HG03460 (cell line): ENCODE results near the gene RRN3.
"Not testable (repeated sequence)": the region's sequence is repeated elsewhere in the genome, so short reads cannot be mapped to it uniquely, and the experiment has no call there.

ENCODE experiments used
- ATAC-seq: cut with Tn5 transposase; IDR thresholded peaks from one replicate; pipeline ENCODE4 v1.9.1; 2021; ENCODE audit not compliant: unreplicated experiment

Gene RRN3

DNA sequence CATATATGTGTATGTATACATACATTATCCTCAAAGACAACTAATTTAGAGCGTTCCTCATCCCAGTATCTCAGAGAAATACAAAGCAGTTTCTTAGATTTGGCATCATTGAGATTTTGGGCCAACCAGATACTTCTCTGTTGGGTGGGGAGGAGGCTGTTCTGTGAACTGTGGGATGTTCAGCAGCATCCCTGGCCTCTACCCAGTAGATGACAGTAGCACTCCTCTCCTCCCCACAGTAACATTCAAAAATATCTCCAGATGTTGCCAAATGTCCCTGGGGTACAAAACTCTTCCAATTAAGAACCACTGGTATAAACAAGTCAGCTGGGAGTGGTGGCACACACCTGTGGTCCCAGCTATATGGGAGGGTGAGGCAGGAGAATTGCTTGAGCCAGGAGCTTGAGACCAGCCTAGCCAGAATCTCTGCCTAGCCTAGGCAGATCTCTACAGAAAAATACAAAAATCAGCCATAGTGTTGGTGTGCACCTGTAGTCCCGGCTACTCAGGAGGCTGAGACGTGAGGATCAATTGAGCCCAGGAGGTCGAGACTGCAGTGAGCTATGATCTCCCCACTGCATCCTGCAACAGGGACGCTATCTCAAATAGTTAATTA, 6.4 kb upstream of the RRN3 start:
- not testable (repeated sequence) for ATAC-seq

DNA sequence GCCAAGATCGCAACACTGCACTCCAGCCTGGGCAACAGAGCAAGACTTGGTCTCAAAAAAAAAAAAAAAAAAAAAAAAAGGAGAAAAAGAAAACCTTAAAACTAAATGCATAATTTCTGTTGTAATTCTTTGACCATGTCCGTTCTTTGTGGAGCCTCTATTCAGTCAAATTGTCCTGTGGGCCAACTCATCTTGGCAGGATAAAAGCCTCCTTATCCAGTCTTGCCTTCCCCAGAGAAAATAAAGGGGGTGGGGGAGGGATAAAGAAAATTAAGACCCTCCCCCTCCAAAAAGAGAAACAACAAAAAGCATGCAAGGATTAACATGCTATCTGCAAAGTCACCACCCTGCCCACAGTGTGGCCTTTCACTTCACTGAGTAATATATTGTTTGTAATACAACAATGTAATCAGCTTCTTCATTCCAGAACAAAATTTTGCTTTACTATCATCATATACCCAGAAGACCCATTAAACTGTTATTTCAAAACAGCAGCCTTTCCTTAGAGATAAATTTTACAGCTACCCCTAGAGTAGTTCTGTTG, 5.4 kb upstream of the RRN3 start:
- not testable (repeated sequence) for ATAC-seq

DNA sequence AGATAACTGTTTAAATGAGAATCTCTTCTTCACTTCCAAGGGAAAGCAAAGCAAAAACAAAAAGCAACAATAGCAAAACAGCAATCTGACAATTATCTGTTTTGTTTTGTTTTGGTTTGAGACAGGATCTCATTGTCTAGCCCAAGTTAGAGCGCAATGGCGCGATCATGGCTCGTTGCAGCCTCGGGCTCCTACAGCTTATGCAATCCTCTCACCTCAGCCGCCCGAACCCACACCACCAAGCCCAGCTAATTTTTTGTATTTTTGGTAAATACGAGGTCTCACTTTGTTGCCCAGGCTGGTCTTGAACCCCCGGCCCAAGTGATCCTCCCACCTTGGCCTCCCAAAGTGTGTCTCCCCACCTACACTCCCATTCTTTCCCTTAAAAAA, 2.5 kb upstream of the RRN3 start:
- ATAC-seq: not testable (repeated sequence)

DNA sequence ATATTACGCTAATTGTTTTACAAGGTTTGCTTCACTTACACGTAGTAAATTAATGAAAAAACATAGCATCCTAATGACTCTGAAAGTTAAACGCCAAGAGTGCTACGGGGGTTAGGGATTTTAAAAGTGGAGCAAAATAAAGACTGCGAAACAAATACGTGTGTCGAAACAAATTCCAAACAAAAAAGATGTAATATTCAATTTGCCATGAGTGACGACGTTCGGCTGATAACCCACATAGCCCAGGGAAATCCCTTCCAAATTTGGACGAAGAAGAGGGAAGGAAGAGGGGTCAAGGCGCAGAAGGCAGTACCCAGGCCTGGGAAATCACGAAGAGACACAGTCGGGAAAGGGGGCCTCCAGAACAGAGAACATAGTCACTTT, 509 bp downstream of the RRN3 start:
- ATAC-seq: not testable (repeated sequence)

DNA sequence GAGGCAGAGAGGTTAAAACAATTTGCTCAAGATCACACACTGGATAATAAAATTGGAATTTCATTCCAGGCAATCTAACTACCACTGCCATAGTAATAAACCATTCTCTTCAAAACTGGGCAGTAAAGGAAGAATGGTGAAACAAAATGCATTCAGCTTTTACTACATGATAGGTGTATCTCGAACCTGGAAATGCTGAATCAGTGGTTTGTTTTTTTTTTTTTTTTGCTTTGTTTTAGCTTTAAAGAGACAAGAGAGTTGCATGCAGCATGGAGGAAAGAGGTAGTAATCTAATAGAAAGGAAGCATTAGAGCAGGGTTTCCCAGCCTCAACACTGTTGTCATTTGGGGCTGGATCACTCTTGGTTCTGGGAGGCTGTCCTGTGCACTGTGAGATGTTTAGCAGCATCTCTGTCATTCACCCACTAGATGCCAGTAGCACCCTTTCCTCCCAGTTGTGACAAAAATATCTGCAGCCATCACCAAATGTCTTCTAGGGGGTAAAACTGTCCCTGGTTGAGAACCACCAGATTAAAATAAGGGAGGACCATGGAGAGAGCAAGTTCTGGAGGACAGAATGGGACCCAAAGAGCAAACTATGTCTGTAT, 3.3 kb downstream of the RRN3 start:
- ATAC-seq: not testable (repeated sequence)

DNA sequence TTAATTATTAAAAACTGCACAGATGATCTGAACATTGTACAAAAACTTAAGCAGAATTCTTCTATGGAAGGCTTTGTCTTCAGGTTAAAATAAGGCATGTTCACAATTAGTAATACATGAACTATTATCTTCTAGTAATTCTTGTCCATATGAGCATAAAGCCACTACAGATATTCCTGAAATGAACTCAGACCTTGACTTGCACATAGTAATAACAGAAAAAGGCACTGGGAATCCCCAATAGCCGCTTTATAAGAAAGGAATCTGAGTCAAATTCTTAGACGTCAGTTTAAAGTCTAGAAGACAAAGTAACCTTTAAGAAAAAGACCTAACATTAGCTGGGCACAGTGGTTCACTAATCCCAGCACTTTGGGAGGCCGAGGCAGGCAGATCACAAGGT, 11.3 kb downstream of the RRN3 start:
- not testable (repeated sequence) for ATAC-seq

DNA sequence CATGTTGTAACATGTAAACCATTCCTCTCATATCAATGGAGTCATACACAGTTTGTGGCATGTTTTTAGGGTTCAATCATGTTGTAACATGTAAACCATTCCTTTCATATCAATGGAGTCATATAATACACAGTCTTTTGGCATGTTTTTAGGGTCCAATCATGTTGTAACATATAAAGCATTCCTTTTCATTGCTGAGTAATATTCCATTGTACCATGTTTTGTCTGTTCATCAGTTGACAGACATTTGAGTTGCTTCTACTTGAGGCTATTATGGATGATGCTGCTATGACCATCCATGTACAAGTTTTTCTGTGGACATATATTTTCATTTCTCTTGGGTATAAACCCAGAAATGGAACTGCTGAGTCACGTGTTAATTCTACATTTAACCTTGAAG, 13.2 kb downstream of the RRN3 start:
- ATAC-seq: not testable (repeated sequence)

DNA sequence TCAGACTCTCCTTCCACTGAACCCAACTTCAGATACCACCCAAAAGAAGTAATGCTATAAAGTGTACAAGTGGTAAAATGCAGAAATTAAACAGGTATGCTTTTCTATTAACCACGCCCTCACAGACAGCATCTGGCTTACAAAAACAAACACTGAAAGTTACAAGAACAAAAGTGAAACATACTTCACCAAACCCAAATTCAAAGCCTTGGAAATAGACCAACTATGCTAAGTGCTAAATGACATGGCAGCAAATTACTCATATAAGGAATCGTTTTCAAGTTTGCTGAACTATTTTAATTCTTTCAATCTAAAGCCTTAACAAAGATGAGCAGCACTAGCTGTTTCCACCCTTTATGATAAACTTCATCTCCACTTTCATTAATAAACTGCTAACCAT, 17.9 kb downstream of the RRN3 start:
- ATAC-seq: not testable (repeated sequence)

DNA sequence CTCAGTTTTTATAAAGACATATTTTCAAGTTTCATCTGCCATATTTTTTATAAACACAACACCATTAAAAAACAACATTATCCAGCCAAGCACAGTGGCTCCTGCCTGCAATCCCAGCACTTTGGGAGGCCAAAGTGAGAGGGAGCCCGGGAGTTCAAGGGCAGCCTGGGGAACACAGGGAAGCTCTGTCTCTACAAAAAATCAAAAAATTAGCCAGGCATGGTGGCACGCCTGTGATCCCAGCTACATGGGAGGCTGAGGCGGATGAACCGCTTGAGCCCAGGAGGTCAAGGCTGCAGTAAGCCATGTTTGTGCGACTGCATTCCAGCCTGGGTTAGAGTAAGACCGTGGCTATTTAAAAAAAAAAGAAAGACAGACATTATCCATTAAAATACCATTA, 21.0 kb downstream of the RRN3 start:
- no peak for ATAC-seq

DNA sequence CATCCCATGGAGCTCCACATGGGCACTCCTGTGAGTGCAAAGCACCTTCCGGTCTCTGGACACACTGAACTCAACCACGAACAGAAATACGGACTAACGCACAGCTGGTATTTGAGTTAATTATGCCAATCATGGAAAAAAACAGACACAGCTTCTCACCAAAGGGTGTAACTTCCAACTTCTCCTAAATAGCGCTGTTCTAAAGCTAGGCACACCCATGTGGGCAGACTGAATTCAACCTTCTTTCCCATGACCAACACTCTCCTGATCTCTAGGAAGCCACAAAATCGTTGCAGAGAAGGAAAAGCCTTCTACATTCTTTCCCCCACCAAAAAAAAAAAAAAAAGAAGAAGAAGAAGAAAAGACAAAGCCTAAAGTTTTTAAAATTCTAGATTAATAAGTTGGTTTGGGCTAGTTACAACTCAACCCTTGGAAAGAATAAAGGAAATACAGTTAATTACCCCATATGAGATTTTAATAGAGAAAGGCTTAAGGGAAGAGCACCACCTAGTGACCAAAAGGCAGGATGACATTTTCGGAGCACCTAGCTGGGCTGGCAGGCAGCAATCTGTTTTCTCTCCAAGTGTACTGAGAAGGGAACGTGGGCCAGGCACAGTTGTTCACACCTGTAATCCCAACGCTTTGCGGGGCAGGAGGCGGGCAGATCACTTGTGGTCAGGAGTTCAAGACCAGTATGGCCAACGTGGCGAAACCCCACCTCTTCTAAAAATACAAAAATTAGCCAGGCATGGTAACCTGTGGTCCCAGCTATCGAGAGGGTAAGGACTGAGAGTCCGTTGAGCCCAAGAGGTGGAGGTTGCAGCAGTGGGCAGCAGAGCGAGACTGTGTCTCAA, 21.9 kb downstream of the RRN3 start:
- ATAC-seq: not testable (repeated sequence)

DNA sequence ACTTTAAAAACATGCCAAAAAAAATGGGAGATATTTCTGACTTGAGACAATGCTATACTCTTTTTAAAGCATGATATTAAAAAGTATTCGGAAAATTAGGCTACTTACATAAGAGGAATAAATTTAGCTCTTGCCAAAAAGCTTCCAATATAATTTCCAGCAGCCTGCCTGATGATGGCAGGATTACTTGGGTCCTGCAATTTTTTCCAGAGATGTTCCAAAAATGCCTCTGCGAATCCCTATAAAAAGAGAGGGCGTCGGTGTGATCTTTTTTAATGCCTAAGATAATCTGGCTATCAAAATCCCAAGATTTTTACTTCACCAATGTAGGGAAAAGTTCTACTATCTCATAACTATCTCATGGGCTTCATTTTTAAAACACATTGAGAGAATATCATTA, 23.1 kb downstream of the RRN3 start:
- ATAC-seq: not testable (repeated sequence)

DNA sequence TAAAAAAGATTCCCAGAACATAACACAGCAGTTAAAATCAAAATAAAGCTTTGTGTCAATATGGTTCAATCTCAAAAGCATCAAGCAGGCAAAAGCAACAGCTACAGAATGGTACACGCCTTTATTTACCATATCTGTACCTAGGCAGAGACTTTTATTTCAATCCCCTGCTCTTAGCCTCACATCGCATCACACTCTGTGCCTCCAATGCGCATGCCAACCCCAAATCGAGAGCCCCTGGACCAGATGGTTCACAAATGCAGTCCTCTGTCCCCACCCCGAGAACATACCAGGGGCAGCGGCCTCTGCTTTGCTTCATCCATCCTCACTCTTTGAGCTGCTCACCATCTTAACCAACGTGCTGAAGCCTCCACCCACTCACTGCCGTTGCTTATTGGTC, 27.4 kb downstream of the RRN3 start:
- ATAC-seq: not testable (repeated sequence)

DNA sequence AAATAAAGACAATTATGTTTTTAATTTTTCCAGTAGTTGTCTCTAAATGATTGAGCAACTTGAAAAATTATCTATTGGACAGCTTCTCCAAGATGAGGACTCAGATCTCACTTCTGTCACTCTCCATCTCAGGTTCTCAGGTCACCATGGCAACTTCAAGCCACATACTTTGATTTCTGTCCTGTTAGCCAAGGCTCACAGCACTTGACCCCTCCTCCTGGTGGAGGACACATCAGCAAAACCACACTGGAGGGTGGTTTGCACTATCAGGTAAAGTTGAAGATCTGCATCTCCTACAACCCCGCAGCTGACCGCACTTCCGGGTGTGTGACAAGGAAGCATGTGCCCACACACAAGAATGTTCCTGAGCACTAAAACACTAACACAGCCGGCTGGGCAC, 28.1 kb downstream of the RRN3 start:
- not testable (repeated sequence) for ATAC-seq

DNA sequence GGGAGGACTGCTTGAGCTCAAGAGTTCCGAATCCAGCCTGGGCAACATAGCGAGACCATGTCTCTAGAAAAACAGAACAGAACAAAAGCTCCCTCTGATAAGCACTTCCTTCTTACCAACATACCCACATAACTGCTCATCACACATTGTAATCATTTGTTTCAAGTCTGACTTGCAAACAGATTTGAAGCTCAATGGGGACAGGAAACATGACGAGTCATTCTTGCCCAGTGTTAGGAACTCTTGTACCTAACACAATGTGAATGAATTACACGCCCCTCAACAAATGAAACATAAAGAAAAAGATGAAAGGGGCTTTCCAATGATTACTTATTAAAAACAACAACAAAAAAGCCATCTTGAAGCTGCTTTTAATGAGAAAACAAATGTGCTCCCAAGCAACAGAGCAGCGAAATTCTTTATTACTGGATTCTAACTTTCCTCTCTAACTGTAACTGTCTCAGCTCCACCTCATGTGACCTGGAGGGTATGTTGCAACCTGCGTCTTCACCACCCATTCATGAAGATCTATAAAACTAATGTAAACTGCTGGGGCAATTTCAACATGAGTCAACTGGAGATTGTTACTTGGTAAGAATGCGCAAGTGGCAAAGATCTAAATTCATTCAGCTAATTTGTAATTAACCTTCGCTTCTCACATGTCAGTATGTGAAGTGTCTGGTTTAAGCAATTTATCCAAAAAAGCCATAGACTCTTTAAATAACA, 31.8 kb downstream of the RRN3 start:
- ATAC-seq: not testable (repeated sequence)

DNA sequence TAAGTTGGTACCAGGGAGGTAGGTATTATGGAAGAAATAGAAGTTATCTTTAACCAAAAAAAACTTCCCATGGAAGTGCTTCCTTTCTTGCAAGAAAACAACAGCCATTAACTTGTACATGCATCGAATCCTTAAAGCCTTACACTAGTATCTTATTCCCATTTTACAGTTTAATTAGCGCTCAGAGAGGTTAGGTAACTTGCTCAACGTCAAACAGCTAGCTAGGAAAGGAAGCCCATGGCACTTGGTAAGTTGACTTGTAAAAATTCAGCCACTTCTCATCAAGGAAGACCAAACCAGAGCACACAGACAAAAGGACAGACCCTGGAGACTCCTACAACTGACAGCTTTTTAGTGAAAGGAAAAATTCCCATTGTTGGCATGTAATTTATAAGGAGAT, 34.7 kb downstream of the RRN3 start:
- no peak for ATAC-seq

DNA sequence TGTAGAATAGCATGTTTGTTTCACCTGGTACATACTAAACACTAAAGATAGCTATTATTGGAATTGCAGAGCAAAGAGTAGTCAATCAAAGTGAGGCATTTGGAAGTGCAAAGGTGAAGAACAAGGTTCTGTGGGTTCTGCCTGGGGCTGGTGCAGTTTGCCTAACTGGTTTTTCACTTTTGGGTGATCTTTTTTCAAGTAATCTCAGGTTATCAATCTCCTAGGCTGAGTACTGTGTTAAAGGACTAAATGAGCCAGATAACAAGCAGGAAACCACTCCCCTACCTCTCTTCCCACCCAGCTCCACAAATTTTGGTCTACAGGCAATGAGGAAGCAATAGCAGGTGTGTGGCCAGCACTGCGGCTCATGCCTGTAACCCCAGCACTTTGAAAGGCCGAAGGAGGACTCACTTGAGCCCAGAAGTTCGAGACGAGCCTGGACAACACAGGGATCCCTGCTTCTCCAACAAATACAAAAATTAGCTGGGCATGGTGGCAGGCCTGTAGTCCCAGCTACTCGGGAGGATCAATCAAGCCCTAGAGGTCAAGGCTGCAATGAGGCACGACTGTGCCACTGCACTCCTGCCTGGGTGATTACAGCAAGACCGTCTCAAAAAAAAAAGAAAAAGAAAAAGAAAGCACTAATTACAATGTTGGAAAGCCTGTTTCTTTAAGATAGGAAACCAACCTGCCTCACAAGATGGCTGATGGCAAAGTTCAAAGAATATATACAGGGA, 36.2 kb downstream of the RRN3 start:
- no peak for ATAC-seq

DNA sequence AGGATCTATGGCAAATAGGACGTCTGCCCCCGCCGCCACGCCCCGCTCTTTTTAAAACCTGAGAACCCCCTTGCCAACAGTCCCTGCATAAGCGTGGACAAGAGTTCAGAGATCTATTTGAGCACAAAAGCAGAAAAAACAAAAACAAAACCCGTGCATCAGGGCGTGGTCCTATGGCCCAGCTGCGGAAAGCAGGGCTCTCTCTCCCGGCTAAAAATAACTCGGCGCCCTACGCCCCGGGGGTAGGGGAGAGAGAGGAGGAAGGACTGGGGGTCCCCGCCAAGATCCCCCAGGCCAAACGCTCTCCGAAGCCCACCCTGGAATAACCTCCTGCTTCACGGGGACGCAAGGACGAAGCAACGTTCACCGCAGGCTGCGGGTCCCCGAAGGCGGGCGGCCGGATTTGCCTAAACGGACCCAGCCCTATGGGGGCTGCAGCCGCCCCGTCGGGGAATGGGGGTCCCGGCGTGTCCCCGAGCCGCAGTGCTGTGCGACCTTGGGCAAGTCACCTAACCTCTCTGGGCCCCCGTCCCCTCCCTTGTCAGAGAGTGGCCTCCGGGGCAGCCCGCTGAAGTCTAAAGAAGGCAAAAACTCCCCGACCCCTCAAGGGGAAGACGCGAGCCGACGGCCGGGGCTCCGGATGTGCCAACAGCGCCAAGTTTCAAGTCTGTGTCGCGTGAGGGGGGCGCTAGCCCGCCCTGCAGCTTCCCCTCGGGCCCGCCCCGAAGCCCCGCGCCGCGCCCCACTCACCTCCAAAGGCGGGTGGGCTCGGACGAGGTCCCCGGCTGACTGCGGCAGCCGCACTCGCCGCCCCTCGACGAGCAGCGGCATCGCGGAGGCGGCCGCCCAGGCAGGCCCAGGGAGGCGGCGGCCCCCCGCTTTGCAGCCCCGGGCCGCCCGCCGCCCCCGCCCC, 38.7 kb downstream of the RRN3 start:
- ATAC-seq: peak; percentile 54

DNA sequence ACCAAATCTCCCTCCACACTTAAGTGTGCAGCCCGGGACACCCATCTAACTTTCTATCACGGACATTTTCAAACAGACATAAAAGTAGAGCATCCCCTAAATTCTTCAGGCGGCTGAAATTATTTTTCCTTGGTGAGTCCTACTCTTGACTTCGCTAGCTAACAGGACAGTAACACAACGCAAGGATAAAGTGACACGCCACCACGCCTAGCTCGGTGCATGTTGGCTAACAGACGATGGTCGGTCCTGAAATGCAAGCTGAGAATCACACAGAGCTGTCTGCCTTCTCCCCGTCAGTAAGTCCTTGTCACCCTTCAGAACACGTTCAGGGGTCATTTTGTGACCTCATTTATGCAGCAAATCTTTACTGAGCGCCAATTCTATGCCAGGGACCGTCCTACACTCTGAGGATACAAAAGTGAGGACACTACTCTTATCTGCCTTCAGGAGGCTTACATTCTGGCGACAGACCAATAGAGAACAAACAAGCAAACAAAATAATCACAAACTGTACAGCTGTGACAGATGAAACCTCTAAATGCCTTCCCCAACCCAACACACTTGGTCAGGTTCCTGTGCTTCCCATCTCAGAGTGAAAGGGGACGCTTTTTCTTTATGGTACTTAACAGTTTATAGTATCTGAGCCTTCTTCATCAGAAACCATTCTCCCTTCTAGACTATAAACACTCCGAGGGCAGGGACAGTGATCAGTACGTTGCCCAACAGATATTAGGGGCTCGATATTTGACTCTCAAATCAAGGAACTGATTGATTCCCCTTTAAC, 39.5 kb downstream of the RRN3 start:
- ATAC-seq: no peak

DNA sequence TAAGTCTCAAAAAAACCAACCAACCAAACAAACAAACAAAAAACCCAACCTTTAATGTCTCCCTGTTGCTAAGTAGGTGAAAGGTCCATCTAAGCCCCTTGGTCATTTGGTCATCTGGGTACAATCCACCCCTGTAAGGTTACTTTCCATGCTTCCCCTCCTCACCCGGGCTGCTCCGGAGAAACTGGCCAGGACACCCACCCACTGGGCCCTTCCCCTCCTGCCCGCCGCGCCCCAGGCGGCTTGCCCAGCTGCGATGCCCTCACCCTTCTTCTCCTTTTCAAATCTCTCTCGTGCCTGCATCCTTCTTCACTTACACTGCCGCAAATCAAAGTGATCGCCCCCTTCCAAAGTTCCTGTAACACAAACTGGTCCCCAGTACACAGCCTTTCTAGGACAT, 40.2 kb downstream of the RRN3 start:
- no peak for ATAC-seq
